ENCODE measurements around the gene KRTAP16-1. TPM values are rescaled to one million over a fixed set of nuclear protein-coding genes. Genes with fewer than 3 reads are reported as not detected.
"Not testable (repeated sequence)": the region's sequence is repeated elsewhere in the genome, so short reads cannot be mapped to it uniquely, and the experiment has no call there.

The KRTAP16-1 gene
- total RNA-seq, 1 experiment from 2014 or later, result not detected

DNA sequence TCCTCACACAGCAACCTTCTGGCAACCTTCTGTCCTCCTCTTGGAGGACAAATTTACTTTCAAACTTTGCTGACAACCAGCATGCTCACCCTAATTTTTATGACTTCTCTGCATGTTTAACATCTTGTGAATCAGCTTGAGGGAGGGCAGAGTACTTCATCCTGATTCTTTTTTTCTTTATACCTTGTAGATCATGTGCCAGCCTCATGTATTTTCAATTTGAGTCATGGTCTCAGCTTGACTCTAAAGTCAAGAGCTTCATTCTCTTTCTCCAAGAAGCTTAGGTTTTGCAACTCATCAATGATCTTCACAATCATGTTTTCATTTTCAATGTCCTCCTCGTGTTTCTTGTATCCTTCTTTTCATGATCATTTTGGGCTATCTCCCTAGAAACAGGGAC is 37.3 kb downstream of the KRTAP16-1 start:
- DNase-seq (ENCODE audit: low read depth, low spot score), result no peak

DNA sequence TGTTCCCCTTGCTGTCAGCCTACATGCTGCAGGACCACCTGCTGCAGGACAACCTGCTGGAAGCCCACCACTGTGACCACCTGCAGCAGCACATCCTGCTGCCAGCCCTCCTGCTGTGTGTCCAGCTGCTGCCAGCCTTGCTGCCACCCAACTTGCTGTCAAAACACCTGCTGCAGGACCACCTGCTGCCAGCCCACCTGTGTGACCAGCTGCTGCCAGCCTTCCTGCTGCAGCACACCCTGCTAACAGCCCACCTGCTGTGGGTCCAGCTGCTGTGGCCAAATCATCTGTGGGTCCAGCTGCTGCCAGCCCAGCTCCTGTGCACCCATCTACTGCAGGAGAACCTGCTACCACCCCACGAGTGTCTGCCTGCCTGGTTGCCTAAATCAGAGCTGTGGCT is 37.8 kb downstream of the KRTAP16-1 start:
- not testable (repeated sequence) for DNase-seq (ENCODE audit: low read depth, low spot score)

More for the DNA sequence above, 37.3 kb downstream of the KRTAP16-1 start:
- in situ Hi-C loops (cut with HindIII; ENCODE audit: low pct_unique_long_range_greater_than_20kb, low sequenced_read_pairs), result no loop called here

DNA sequence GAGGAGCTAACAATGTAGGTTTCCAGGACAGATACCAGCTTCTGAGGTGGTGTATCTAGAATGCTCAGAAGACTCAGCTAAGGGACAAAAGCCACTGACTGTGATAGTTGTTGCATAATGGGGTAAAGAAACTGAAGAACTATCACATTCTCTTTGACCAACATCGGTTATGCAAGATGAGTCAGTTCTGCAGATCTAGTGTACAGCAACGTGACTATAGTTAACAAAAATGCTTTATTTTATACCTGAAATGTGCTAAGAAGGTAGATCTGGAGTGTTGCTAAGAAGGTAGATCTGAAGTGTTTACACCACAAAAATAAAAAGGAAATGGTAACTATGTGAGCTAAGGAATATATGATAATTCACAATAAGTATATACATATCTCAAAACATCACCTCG is 41.4 kb downstream of the KRTAP16-1 start:
- in situ Hi-C loops (cut with HindIII; ENCODE audit: low pct_unique_long_range_greater_than_20kb, low sequenced_read_pairs), result no loop called here
- DNase-seq (ENCODE audit: low read depth, low spot score), result no peak

More for the DNA sequence above, 37.8 kb downstream of the KRTAP16-1 start:
- in situ Hi-C loops (cut with HindIII; ENCODE audit: low pct_unique_long_range_greater_than_20kb, low sequenced_read_pairs), result not testable (repeated sequence)

DNA sequence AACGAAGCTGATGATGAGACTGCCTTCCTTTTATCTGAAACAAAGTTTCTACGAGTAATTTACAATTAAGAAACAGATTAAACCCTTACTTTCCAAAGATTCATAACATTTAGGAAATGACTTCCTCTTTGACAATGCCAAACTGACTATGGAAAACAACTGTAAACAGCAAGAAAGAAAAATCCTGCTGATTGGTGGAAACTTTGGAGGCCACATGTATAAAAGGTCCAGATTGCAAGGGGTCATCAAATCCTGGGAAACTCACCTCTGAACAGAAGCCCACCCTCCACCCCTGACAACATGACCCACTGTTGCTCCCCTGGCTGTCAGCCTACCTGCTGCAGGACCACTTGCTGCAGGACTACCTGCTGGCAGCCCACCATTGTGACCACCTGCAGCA is 44.0 kb downstream of the KRTAP16-1 start, which contains the start of gene KRTAP9-6:
KRTAP9-6 (plus strand) TSS at position 301 of the 400 bp plus-strand sequence; CDS start at position 301, 0 bp downstream.
- in situ Hi-C loops (cut with HindIII; ENCODE audit: low pct_unique_long_range_greater_than_20kb, low sequenced_read_pairs), result no loop called here
- DNase-seq (ENCODE audit: low read depth, low spot score), result no peak

DNA sequence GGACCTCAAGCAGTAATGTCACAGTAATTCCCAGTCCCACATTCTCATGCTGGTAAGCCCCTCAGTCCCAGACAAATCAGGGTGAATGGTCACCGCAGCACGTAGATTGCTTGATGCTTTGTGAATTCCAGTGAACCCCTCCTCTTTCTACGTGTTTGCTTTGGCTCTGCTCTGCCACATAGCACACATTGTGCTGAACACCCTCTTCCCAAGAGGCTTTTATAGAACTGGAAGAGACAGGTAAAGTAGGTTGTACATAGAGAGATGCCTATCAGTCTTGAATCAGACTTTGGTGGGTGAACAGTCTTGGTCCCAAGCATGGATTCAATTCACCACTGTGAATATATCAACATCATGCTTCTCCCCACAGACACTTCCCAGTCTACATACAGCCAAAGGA is 44.5 kb downstream of the KRTAP16-1 start:
- no peak for DNase-seq (ENCODE audit: low read depth, low spot score)
- in situ Hi-C loops (cut with HindIII; ENCODE audit: low pct_unique_long_range_greater_than_20kb, low sequenced_read_pairs), result no loop called here

DNA sequence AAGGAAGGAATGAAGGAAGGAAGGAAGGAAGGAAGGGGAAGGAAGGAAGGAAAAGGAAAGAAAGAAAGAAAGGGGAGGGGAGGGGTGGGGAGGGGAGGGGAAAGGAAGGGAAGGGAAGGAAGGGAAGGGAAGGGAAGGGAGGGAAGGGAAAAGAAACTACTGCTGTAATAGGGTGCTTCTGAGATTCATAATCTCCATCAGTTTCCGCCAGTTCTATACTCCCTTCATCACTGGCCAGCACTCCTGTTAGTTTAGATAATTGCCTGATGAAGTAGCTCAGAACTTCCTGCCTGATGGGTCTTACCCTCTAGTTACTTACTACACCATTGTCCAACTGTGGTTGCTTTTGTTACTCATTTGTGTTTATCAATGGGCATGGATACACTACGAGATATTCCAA is 45.9 kb downstream of the KRTAP16-1 start:
- in situ Hi-C loops (cut with HindIII; ENCODE audit: low pct_unique_long_range_greater_than_20kb, low sequenced_read_pairs), result no loop called here
- DNase-seq (ENCODE audit: low read depth, low spot score), result no peak

DNA sequence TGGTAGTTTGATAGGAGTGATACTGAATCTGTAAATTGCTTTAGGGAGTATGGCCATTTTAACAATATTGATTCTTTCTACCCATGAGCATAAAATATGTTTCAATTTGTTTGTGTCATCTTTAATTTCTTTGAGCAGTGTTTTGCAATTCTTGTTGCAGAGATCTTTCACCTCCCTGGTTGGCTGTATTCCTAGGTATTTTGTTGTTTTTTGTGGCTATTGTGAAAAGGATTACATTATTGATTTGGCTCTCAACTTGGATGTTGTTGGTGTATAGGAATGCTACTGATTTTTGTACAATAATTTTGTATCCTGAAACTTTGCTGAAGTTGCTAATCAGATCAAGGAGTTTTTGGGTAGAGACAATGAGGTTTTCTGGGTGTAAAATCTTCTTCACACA is 50.7 kb downstream of the KRTAP16-1 start:
- in situ Hi-C loops (cut with HindIII; ENCODE audit: low pct_unique_long_range_greater_than_20kb, low sequenced_read_pairs), result no loop called here
- DNase-seq (ENCODE audit: low read depth, low spot score), result no peak

Small RNA genes within 50 kb of the gene (small RNA-seq; reads per million reads assigned to genes)
- 0 reads per million in 2 experiments for gene KRTAP9-10P

Other genes with a start within 250 kb of the KRTAP16-1 start
- not detected in 2 replicates for gene KRTAP2-3, start 249.2 kb downstream of the KRTAP16-1 start, total RNA-seq (2014; rRNA removed; shearing (Covaris generic))
- not detected in 2 replicates for gene KRTAP2-4, start 243.4 kb downstream of the KRTAP16-1 start, total RNA-seq (2014; rRNA removed; shearing (Covaris generic))
- gene KRTAP4-7, start 225.2 kb downstream of the KRTAP16-1 start, total RNA-seq (2014; rRNA removed; shearing (Covaris generic)), result not detected in 2 replicates
- gene KRTAP4-8, start 211.2 kb downstream of the KRTAP16-1 start, total RNA-seq (2014; rRNA removed; shearing (Covaris generic)), result not detected in 2 replicates
- gene KRTAP4-16, start 207.1 kb downstream of the KRTAP16-1 start, total RNA-seq (2014; rRNA removed; shearing (Covaris generic)), result not detected in 2 replicates
- not detected in 2 replicates for gene KRTAP4-9, start 203.9 kb downstream of the KRTAP16-1 start, total RNA-seq (2014; rRNA removed; shearing (Covaris generic))
- gene KRTAP4-11, start 190.9 kb downstream of the KRTAP16-1 start, total RNA-seq (2014; rRNA removed; shearing (Covaris generic)), result not detected in 2 replicates
- gene KRTAP4-12, start 185.1 kb downstream of the KRTAP16-1 start, total RNA-seq (2014; rRNA removed; shearing (Covaris generic)), result not detected in 2 replicates
- not detected in 2 replicates for gene KRTAP4-6, start 168.8 kb downstream of the KRTAP16-1 start, total RNA-seq (2014; rRNA removed; shearing (Covaris generic))
- gene KRTAP4-5, start 159.5 kb downstream of the KRTAP16-1 start, total RNA-seq (2014; rRNA removed; shearing (Covaris generic)), result not detected in 2 replicates
- not detected in 2 replicates for gene KRTAP4-4, start 148.6 kb downstream of the KRTAP16-1 start, total RNA-seq (2014; rRNA removed; shearing (Covaris generic))
- gene KRTAP4-3, start 141.1 kb downstream of the KRTAP16-1 start, total RNA-seq (2014; rRNA removed; shearing (Covaris generic)), result not detected in 2 replicates
- gene KRTAP4-2, start 131.1 kb downstream of the KRTAP16-1 start, total RNA-seq (2014; rRNA removed; shearing (Covaris generic)), result not detected in 2 replicates
- not detected in 2 replicates for gene KRTAP4-1, start 124.4 kb downstream of the KRTAP16-1 start, total RNA-seq (2014; rRNA removed; shearing (Covaris generic))
- not detected in 2 replicates for gene KRTAP9-1, start 119.4 kb downstream of the KRTAP16-1 start, total RNA-seq (2014; rRNA removed; shearing (Covaris generic))
- gene KRTAP9-2, start 82.7 kb downstream of the KRTAP16-1 start, total RNA-seq (2014; rRNA removed; shearing (Covaris generic)), result not detected in 2 replicates
- gene KRTAP9-3, start 76.9 kb downstream of the KRTAP16-1 start, total RNA-seq (2014; rRNA removed; shearing (Covaris generic)), result not detected in 2 replicates
- gene KRTAP9-8, start 71.3 kb downstream of the KRTAP16-1 start, total RNA-seq (2014; rRNA removed; shearing (Covaris generic)), result not detected in 2 replicates
- gene KRTAP9-4, start 59.6 kb downstream of the KRTAP16-1 start, total RNA-seq (2014; rRNA removed; shearing (Covaris generic)), result not detected in 2 replicates
- gene KRTAP9-9, start 53.9 kb downstream of the KRTAP16-1 start, total RNA-seq (2014; rRNA removed; shearing (Covaris generic)), result not detected in 2 replicates
- not detected in 2 replicates for gene KRTAP9-6, start 43.9 kb downstream of the KRTAP16-1 start, total RNA-seq (2014; rRNA removed; shearing (Covaris generic))
- gene KRTAP9-7, start 33.6 kb downstream of the KRTAP16-1 start, total RNA-seq (2014; rRNA removed; shearing (Covaris generic)), result not detected in 2 replicates
- gene KRTAP29-1, start 6.5 kb downstream of the KRTAP16-1 start, total RNA-seq (2014; rRNA removed; shearing (Covaris generic)), result not detected in 2 replicates
- gene KRTAP17-1, start 6.4 kb upstream of the KRTAP16-1 start, total RNA-seq (2014; rRNA removed; shearing (Covaris generic)), result not detected in 2 replicates
- gene KRT33A, start 41.5 kb upstream of the KRTAP16-1 start, total RNA-seq (2014; rRNA removed; shearing (Covaris generic)), result not detected in 2 replicates
- gene KRT33B, start 60.5 kb upstream of the KRTAP16-1 start, total RNA-seq (2014; rRNA removed; shearing (Covaris generic)), result not detected in 2 replicates
- not detected in 2 replicates for gene KRT34, start 73.0 kb upstream of the KRTAP16-1 start, total RNA-seq (2014; rRNA removed; shearing (Covaris generic))
- not detected in 2 replicates for gene KRT31, start 88.3 kb upstream of the KRTAP16-1 start, total RNA-seq (2014; rRNA removed; shearing (Covaris generic))
- gene KRT37, start 115.3 kb upstream of the KRTAP16-1 start, total RNA-seq (2014; rRNA removed; shearing (Covaris generic)), result not detected in 2 replicates
- gene KRT38, start 131.7 kb upstream of the KRTAP16-1 start, total RNA-seq (2014; rRNA removed; shearing (Covaris generic)), result not detected in 2 replicates
- gene KRT32, start 158.1 kb upstream of the KRTAP16-1 start, total RNA-seq (2014; rRNA removed; shearing (Covaris generic)), result not detected in 2 replicates
- not detected in 2 replicates for gene KRT35, start 171.8 kb upstream of the KRTAP16-1 start, total RNA-seq (2014; rRNA removed; shearing (Covaris generic))
- not detected in 2 replicates for gene KRT36, start 180.6 kb upstream of the KRTAP16-1 start, total RNA-seq (2014; rRNA removed; shearing (Covaris generic))
- not detected in 2 replicates for gene KRT13, start 196.3 kb upstream of the KRTAP16-1 start, total RNA-seq (2014; rRNA removed; shearing (Covaris generic))
- gene KRT15, start 209.6 kb upstream of the KRTAP16-1 start, total RNA-seq (2014; rRNA removed; shearing (Covaris generic)), result 0.13 and 0.61 TPM in 2 replicates
- gene KRT19, start 219.0 kb upstream of the KRTAP16-1 start, total RNA-seq (2014; rRNA removed; shearing (Covaris generic)), result not detected in 2 replicates